HG03439 (cell line): ENCODE measurements around the gene OR6V1.
"Not testable (repeated sequence)": the region's sequence is repeated elsewhere in the genome, so short reads cannot be mapped to it uniquely, and the experiment has no call there.

Source experiments
- ATAC-seq: cut with Tn5 transposase; IDR thresholded peaks from one replicate; pipeline ENCODE4 v1.9.1; 2021; ENCODE audit warnings: mild to moderate bottlenecking, moderate library complexity; ENCODE audit not compliant: unreplicated experiment

Gene OR6V1

DNA sequence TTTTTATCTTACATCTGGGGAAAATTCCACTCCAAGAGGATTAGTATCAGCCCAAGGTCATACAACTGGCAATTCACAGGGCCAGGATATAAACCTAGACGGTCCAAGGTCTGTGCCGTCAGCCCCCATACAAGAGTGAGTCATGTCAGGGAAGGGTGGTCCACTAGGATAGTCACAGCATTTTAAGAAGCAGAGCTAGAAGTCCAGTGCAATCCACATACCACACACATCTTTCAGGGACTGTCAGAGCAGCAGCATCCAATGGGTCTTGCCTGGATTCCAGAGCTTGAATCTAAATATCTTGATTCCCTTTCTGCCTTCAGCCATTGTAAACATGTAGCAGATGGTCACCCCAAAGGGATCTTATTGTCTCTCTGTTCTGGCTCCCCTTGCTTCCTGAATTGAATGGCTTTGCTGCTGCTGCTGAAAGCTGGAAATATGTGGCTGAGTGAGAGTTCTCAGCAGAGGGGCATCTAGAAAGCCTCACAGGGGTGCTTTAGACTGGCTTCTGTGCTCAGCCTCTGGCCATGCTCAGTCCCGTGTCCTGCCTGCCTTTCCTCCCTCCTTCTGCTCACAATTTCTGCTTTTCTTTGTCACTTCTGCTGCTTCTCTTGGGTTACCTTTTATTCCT is 9.9 kb upstream of the OR6V1 start:
- ATAC-seq, result no peak

DNA sequence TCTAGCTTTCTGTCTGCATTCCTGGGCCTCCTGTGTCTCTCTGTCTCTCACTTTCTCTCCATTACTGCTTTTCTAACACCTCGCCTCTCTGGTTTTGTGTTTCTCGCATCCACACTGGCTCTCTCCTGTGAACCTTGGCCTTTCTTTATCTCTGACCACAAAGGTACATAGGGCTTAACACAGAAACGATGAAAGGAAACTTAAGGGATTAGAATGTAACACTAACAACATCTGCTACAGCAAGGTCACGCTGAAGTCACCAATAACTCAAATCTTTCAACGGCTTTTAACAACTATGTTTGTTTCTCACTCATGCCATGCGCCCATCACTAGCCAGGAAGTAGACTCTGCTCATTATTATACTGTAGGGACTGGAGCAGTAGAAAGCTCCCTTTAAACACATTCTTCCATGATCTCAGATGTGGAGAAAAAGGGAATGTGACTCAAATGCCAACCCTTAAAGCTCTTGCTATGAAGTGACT is 9.3 kb upstream of the OR6V1 start:
- ATAC-seq, result no peak

DNA sequence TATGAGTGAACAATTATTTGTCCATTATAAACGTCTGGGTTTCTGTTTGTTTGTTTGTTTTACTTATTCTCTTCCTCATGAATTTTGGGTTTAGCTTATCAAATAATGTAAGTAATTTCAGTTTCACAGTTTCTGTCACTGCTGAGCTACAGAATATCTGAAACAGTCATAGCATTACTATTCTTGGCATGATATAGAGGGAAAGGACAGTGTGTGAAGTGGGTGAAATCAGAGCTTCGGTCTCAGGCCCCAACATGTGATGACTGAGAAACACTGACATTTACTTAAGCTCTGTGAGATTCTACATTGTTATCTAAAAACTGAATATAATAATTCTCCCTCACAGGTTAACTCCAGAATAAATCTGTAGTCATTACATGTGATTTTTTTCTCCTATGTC is 8.8 kb upstream of the OR6V1 start:
- ATAC-seq, result no peak

DNA sequence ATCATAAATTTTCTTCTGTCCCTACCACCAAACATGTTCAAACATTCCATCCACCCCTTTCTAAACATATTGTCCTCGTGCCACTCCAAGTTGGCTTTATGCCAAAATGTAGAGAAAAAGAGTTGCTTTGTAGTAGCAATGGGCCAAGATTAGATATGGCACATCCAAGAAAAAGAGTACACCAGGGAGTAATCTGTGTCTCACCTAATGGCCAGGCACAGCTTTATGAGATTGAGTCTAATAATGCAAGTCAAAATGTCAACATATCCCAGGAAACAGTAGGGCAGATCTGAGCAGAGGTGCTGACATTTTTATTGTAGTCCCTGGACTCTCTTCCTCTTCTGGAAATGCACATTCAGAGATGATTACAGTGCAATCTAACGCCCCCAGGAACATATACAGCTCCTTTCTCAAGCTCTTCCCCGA is 5.7 kb upstream of the OR6V1 start:
- no peak for ATAC-seq

DNA sequence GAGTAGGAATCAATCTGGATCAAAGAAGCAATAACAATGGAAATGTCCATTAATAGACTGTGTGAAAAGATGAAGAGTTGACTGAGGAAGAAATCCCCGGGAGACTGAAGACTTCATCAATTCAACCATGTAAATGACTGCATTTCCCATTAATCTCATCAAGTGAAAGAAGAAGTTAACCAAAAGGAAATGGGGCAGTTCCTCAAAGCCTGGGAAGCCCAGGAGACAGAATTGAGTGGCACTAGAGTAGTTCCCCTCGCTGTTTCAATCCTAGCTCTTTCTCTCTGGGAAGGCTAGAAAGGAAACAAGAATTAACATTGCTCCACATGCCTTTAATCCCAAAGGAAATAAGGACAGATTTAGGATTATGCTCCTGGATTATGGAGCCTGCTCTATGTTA is 4.8 kb upstream of the OR6V1 start:
- no peak for ATAC-seq

DNA sequence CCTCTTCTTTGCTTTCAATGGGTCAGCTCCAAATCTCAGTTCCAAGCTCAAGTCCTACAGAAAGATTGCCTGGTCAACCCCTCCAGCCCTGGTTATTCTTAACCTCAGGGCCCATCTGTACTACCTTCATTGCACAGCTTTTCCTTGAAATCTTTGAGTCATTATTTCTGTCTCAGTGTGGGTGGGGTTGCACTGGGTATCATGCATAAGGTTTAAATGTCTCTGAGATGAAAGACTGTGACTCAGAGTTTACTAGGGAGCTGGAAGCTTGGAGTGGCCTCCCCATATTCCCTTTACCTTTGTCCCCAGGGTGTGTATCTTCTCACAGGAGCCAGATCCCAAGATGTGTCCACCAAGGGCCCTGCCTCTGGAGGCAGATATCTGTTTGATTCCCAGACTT is 3.3 kb upstream of the OR6V1 start:
- ATAC-seq, result no peak

DNA sequence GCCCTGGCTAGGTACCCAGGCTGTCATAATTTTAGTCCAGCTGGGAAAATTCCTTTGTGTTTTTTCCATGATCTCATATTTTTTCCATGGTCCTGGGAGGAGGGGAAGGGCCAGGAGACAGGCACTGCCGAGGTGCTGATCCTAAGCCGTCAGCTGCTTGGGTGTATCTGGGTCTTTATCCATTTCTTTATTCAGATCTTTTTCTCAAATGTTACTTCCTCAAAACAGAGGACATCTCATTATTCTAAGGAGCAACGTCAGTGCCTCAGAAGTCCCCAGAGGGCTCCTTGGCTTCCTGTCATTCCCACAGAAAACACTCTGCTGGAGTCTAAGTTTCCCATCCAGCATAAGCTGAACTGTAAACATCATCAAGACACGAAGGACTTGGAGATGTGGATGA is 2.8 kb upstream of the OR6V1 start:
- ATAC-seq, result no peak

DNA sequence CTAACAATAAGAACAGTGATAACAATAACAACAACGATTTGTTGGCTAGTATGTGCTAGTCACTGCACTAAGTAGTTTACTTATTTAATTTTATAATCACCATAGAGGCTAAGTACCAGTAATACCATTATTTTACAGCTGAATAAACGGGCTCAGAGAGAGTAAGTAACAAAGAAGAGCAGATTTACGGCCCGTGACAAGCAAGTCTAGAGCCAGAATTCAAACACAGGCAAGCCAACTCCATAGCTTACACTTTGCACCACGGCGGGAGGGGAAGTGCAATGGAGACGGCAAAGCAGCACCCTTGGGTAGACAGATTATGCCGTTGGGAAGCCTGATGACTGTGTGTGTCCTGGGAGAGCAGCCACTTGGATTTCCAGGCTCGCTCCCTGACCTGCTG is 1.2 kb upstream of the OR6V1 start:
- ATAC-seq, result no peak

DNA sequence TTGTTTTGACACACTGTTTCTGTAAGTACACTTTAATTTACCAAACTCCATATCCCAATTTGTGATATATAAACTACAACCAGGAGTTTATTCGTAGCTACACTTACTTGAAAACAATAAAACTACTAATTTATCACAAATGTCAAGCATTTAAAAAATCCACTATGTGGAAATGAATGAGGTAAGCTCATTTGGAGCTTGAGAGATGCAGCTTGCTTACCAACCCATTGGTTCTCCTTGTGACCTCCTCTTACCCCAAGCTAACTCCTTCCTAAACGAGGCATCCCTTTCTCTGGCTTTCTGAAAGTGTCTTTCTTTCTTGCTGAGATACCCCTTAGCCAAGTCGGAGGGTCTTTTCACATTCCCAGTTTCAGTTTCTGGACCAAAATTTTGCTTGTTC is 2.5 kb downstream of the OR6V1 start:
- ATAC-seq, result no peak

DNA sequence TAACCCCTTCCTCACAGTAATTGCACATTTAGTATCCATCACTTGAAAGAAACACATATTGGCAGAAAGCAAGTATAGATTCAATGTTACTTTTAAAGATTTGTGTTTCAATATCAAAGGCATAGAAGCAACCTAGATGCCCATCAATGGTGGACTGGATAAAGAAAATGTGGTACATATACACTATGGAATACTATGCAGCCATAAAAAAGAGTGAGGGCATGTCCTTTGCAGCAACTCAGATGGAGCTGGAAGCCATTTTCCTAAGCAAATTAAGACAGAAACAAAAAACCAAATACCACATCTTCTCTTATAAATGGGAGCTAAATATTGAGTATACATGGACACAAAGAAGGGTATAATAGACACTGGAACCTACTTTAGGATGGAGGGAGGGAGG is 3.6 kb downstream of the OR6V1 start:
- ATAC-seq, result no peak

DNA sequence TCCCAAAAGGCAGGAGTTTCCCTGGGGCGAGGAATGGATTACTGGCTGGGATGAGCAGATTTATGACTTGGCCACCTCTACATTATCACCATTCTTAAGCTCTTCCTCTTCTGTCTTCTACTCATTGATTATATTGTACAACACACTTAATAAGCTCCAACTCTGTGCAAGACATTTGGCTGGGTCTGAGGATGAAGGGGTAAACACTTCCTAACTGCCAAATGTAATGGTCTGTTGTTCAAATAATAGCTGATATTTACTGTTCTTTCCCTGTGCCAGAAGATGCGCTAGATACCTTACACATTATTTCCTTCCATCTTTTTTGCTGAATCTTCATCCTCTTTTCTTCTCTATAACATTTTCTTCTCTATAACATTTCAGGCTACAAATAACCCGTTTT is 11.6 kb downstream of the OR6V1 start:
- no peak for ATAC-seq

DNA sequence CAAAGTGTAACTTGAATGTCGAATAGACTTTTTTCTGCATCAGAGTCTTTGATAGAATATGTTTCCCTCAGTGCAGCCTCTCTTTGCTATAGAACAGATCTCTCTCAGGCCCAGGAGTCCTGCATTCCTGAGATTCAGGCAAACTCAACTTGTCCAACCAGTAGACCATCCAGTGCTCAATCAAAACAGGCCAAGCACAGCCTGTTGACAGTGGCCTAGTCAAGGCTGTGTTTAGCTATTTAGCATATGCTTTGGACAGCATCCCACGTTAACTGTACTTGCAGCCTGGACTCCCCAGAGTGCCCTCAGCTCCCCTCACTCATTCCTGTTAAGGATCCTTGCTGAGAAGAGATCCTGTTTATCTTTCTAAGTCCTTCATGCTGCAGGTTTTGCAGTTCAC is 16.3 kb downstream of the OR6V1 start:
- no peak for ATAC-seq

DNA sequence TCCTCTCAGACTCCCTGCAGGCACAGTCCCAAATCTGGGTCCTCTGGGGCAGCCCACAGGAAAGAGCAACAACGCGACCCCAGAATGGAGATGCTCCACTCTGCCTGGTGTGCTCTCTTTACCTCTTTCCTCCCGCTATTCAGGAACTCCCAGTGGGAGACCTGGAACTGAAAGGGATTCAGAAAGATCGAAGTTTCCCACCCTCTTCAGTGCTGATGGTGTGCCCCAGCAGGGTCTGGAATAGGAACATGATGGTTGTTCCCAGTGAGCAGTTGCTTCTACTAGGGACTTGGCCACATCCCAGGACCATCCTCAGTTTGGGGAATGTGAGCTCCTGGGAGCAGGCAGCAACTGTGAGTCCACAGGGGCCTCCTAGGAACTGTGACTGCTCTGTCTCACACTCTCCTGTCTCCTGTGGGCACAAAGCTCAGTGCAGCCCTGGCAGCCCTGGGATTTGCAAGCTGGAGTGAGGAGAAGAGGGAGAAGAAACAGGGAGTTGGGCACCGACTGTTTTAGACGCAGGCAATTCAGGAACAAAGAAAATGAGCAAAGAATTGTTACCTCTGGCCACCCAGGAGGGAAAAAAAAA is 17.9 kb downstream of the OR6V1 start:
- ATAC-seq, result no peak

DNA sequence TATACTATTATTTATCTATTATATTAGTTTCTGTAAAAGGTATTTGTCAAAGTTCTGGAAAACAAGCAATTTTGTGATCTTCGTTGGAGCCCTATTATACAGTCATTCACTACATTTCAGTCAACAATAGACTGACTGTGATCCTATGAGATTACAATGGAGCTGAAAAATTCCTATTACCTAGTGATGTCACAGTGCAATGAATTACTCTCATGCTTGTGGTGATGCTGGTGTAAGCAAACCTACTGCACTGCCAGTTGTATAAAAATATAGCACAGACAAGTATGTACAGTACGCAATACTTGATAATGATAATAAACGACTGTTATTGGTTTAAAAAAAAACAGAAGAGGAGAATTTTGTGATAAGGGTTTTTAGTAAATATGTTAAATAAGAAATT is 21.4 kb downstream of the OR6V1 start:
- ATAC-seq, result no peak

DNA sequence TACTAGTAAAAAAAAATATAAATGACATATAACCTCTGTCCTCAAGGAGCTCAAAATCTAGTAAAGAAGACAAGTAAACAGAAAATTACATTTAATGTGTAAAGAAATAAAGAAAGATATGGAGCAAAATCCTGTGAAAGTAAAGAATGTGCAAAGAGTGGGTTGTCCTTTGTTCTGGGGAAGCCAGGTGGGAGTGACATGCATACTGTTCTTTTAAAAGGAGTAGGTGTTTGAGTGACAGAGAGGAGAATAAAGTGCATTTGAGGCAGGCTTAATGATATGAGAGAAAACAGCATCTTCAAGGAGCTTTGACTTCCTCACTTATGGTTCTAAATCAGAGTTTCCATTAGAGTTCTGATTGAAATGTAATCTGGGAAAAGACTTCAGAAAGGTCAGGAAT is 22.0 kb downstream of the OR6V1 start:
- ATAC-seq, result no peak

DNA sequence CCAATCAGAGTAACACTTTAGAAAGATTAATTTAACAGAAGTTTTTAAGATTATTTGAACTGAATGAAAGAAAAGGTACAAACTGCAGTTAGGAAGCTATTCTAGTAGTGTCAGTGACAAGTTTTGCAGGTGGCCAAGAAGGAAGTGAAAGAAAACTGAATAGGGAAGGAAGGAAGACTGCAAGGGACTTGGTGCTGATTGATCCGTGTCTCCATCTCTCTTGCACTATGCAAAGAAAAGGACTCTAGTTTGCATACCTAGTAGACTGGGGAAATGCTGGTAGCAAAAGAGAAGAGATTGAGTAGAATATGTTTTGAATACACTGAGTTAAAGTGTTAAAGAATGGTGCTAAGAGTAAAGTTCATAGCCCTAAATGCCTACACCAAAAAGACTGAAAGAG is 33.0 kb downstream of the OR6V1 start:
- no peak for ATAC-seq

DNA sequence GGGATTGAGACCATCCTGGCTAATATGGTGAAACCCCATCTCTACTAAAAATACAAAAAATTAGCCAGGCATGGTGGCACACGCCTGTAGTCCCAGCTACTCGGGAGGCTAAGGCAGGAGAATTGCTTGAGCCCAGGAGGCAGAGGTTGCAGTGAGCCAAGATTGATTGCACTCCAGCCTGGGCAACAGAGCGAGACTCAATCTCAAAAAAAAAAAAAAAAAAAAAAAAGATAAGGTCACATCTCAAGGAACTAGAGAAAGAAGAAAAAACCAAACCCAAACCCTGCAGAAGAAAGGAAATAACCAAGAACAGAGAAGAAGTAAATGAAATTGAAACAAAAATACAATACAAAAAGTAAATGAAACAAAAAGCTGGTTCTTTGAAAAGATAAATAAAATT is 33.5 kb downstream of the OR6V1 start:
- not testable (repeated sequence) for ATAC-seq

DNA sequence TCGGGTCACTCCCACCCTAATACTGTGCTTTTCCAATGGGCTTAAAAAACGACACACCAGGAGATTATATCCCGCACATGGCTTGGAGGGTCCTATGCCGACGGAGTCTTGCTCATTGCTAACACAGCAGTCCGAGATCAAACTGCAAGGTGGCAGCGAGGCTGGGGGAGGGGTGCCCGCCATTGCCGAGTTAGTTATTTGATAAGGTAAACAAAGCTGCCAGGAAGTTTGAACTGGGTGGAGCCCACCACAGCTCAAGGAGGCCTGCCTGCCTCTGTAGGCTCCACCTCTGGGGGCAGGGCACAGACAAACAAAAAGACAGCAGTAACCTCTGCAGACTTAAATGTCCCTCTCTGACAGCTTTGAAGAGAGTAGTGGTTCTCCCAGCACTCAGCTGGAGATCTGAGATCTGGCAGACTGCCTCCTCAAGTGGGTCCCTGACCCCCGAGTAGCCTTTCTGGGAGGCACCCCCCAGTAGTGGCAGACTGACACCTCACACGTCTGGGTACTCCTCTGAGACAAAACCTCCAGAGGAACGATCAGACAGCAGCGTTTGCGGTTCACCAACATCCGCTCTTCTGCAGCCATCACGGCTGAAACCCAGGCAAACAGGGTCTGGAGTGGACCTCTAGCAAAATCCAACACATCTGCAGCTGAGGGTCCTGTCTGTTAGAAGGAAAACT is 36.5 kb downstream of the OR6V1 start:
- ATAC-seq, result not testable (repeated sequence)

DNA sequence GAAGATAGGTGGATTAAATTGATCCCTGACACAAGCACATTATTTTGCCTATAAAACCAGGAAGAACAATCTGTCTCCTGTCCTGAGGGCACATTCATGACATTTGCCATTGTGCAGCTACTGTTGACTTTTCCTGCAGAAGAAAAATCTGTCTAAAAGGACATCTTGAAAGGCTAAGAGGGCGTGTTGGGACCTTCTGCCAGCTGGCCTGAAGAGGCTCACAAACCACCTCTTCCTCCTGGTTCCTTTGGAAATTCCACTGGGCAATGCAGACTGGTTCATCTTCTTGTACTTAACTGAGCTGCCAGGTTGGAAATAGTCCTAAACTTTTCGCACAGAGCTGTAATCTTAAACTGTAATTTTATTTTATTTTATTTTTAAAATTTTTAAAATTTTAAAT is 44.0 kb downstream of the OR6V1 start:
- no peak for ATAC-seq

DNA sequence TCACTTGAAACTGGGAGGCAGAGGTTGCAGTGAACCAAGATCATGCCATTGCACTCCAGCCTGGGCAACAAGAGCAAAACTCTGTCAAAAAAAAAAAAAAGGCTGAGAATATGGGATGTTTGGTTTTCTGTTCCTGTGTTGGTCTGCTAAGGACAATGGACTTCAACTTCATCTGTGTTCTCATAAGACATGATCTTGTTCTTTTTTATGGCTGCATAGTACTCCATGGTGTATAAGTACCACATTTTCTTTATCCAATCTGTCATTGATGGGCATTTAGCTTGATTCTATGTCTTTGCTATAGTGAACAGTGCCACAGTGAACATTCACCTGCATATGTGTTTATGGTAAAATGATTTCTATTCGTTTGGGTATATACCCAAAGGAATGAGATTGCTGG is 47.4 kb downstream of the OR6V1 start:
- not testable (repeated sequence) for ATAC-seq
